ENCODE results near the gene ROPN1L. TPM values are rescaled to one million over a fixed set of nuclear protein-coding genes. Genes with fewer than 3 reads are reported as not detected.

ROPN1L gene
- total and polyA plus RNA-seq, 4 donors = 12.0 to 34.8 (median 27.2) TPM

DNA sequence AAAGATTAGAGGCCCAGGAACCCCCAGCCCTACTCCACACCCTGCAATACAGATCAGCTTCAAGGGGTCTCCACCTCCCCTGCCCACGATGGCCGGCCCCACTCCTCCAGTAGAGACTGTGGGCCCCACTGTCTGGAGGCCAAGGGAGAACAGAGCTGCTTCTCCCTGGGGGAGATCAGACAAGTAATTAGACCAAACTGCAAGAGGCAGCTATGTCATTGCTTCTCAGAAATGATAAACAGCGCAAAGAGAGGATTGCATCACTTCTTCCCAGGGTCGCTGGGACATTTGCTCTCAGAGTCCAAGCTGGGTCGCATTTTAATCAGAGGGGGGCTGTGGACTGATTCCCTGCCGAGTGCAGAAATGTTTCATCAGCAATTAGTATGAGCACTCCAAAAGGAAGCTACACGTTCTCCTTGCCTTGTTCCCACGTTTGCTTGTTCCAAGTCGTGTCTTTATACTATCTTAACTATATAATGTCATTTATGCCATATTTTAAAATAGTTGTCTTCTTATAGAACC lies 59.9 kb downstream of the ROPN1L start:
- no peak for ATAC-seq (ENCODE audit: insufficient read depth, low FRiP score)
- no peaks in the 10 kb centered on the region for H3K36me3 ChIP-seq (ENCODE audit: control insufficient read depth in 4 of 4, insufficient read depth in 4 of 4, low read length in 4 of 4)
- TF ChIP-seq, protein P1, sequence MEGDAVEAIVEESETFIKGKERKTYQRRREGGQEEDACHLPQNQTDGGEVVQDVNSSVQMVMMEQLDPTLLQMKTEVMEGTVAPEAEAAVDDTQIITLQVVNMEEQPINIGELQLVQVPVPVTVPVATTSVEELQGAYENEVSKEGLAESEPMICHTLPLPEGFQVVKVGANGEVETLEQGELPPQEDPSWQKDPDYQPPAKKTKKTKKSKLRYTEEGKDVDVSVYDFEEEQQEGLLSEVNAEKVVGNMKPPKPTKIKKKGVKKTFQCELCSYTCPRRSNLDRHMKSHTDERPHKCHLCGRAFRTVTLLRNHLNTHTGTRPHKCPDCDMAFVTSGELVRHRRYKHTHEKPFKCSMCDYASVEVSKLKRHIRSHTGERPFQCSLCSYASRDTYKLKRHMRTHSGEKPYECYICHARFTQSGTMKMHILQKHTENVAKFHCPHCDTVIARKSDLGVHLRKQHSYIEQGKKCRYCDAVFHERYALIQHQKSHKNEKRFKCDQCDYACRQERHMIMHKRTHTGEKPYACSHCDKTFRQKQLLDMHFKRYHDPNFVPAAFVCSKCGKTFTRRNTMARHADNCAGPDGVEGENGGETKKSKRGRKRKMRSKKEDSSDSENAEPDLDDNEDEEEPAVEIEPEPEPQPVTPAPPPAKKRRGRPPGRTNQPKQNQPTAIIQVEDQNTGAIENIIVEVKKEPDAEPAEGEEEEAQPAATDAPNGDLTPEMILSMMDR (IDR thresholded peaks at IDR 0.05; ENCODE audit: control extremely low read depth, extremely low read depth) = no peak

DNA sequence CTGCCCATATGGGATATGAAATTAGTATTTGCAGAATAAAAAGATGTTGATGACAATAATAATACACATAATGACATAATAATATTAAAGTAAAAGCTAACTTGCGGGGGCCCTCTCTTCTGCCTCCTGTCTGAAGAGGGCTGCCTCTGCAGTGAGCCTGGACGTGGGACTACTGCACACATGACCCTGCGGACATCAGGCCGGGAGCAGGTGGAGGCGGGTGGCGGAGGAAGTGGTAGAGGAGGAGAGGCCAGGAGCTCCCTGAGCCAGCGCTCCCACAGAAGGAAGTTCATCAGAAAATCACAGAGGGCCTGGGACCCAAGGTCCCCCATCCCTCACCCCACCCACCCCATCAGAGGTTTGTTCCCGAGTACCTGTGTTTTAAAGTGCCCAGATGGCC lies 60.5 kb downstream of the ROPN1L start:
- H3K9ac ChIP-seq (ENCODE audit: insufficient read depth in 1 of 2, low read length in 2 of 2) = no peak overlapping the region
- no peaks in the 10 kb centered on the region for H3K9me3 ChIP-seq (ENCODE audit: control insufficient read depth in 4 of 4, insufficient read depth in 3 of 4, low read length in 3 of 4)
- TF ChIP-seq, protein P1 (IDR thresholded peaks at IDR 0.05; ENCODE audit: control extremely low read depth, extremely low read depth) = no peak
- no peaks in the 10 kb centered on the region for H3K4me1 ChIP-seq (ENCODE audit: control insufficient read depth in 5 of 5, insufficient read depth in 5 of 5, low read length in 5 of 5)
- 74 to 83% methylated on average over 8 of the region's 8 CpGs for WGBS, 2 donors
- H3K27ac ChIP-seq (ENCODE audit: low read depth in 1 of 2, low read length in 1 of 2) = no peak overlapping the region
- ATAC-seq (ENCODE audit: insufficient read depth, low FRiP score) = no peak
- no peaks in the 10 kb centered on the region for H3K27me3 ChIP-seq (ENCODE audit: control insufficient read depth in 3 of 3, insufficient read depth in 3 of 3, low read length in 2 of 3)
- DNase-seq = no peak
- no peaks in the 10 kb centered on the region for H3K36me3 ChIP-seq (ENCODE audit: control insufficient read depth in 4 of 4, insufficient read depth in 4 of 4, low read length in 4 of 4)
- H3K4me3 ChIP-seq = no peak overlapping the region

More for the DNA sequence above, 59.9 kb downstream of the ROPN1L start:
- no peak overlapping the region for H3K9ac ChIP-seq (ENCODE audit: insufficient read depth in 1 of 2, low read length in 2 of 2)
- H3K27ac ChIP-seq (ENCODE audit: low read depth in 1 of 2, low read length in 1 of 2) = no peak overlapping the region
- H3K9me3 ChIP-seq (ENCODE audit: control insufficient read depth in 4 of 4, insufficient read depth in 3 of 4, low read length in 3 of 4) = no peaks in the 10 kb centered on the region
- H3K27me3 ChIP-seq (ENCODE audit: control insufficient read depth in 3 of 3, insufficient read depth in 3 of 3, low read length in 2 of 3) = no peaks in the 10 kb centered on the region
- H3K4me1 ChIP-seq (ENCODE audit: control insufficient read depth in 5 of 5, insufficient read depth in 5 of 5, low read length in 5 of 5) = no peaks in the 10 kb centered on the region
- DNase-seq = peak in 1 of 3 donors; percentile 28
- 49 to 73% methylated on average over 9 of the region's 9 CpGs for WGBS, 2 donors
- no peak overlapping the region for H3K4me3 ChIP-seq

DNA sequence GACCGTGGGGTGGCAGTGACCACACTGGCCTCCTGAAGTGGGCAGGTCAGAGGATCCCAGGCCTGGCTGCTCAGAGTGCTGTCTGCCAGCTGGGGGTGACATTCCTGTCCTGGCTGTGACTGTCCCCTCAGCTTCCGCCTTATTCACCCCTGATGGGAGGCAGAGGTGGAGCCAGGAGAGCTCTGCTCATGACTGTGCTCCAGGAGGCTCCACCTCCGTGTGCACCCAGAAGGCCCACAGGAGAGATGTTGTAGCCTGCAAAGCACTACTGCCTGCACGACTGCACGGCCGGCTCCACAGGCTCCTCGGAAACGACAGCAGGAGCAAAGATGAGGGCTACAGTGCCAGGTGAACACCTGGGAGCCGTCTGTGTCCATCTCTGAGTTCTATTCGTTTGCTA lies 60.9 kb downstream of the ROPN1L start:
- TF ChIP-seq, protein P1 (IDR thresholded peaks at IDR 0.05; ENCODE audit: control extremely low read depth, extremely low read depth) = no peak
- DNase-seq (no peak), ATAC-seq (ENCODE audit: insufficient read depth, low FRiP score) (no peak)

DNA sequence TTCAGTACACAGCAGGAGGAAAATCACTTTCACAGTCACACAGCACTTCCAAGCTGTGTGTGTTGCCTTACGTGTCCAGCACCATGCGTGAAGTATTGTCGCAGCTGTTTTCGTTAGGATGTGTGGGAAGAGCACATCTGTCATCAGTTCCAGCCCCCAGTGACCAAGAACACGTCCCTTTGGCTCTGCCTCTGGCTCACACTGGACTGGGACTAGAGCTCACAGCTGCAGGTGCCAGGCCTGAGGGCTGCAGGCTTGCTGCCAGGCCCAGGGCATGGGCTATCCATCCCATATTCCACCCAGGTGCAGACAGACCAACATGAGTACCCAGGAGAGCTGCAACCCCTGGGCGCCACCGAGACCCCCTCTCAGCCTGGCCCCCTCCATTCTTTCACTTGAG lies 61.6 kb downstream of the ROPN1L start:
- no peak overlapping the region for H3K27ac ChIP-seq (ENCODE audit: low read depth in 1 of 2, low read length in 1 of 2)
- DNase-seq (no peak), ATAC-seq (ENCODE audit: insufficient read depth, low FRiP score) (no peak)
- 90 to 95% methylated on average over 7 of the region's 7 CpGs for WGBS, 2 donors
- H3K9me3 ChIP-seq (ENCODE audit: control insufficient read depth in 4 of 4, insufficient read depth in 3 of 4, low read length in 3 of 4) = no peaks in the 10 kb centered on the region
- no peaks in the 10 kb centered on the region for H3K36me3 ChIP-seq (ENCODE audit: control insufficient read depth in 4 of 4, insufficient read depth in 4 of 4, low read length in 4 of 4)
- TF ChIP-seq, protein P1 (IDR thresholded peaks at IDR 0.05; ENCODE audit: control extremely low read depth, extremely low read depth) = no peak
- no peak overlapping the region for H3K4me3 ChIP-seq
- no peaks in the 10 kb centered on the region for H3K27me3 ChIP-seq (ENCODE audit: control insufficient read depth in 3 of 3, insufficient read depth in 3 of 3, low read length in 2 of 3)
- H3K9ac ChIP-seq (ENCODE audit: insufficient read depth in 1 of 2, low read length in 2 of 2) = no peak overlapping the region
- H3K4me1 ChIP-seq (ENCODE audit: control insufficient read depth in 5 of 5, insufficient read depth in 5 of 5, low read length in 5 of 5) = no peaks in the 10 kb centered on the region

More for the DNA sequence above, 60.9 kb downstream of the ROPN1L start:
- Histone ChIP-seq H3K27ac (ENCODE audit: low read depth in 1 of 2, low read length in 1 of 2) (no peak overlapping the region), H3K9ac (ENCODE audit: insufficient read depth in 1 of 2, low read length in 2 of 2) (no peak overlapping the region), H3K27me3 (ENCODE audit: control insufficient read depth in 3 of 3, insufficient read depth in 3 of 3, low read length in 2 of 3) (no peaks in the 10 kb centered on the region), H3K9me3 (ENCODE audit: control insufficient read depth in 4 of 4, insufficient read depth in 3 of 4, low read length in 3 of 4) (no peaks in the 10 kb centered on the region), H3K4me3 (no peak overlapping the region), H3K4me1 (ENCODE audit: control insufficient read depth in 5 of 5, insufficient read depth in 5 of 5, low read length in 5 of 5) (no peaks in the 10 kb centered on the region), H3K36me3 (ENCODE audit: control insufficient read depth in 4 of 4, insufficient read depth in 4 of 4, low read length in 4 of 4) (no peaks in the 10 kb centered on the region)
- WGBS, 2 donors = 86 to 88% methylated on average over 10 of the region's 10 CpGs
